SIG-M5 treated with dmso at 0.1 percent for 504 hours (cell line): ENCODE results near the gene GPR31.

Source experiments
- DNase-seq: peaks from one replicate; lab custom pipeline; 2025; ENCODE audit not compliant: unreplicated experiment; lab: John Stamatoyannopoulos, UW

The GPR31 gene

DNA sequence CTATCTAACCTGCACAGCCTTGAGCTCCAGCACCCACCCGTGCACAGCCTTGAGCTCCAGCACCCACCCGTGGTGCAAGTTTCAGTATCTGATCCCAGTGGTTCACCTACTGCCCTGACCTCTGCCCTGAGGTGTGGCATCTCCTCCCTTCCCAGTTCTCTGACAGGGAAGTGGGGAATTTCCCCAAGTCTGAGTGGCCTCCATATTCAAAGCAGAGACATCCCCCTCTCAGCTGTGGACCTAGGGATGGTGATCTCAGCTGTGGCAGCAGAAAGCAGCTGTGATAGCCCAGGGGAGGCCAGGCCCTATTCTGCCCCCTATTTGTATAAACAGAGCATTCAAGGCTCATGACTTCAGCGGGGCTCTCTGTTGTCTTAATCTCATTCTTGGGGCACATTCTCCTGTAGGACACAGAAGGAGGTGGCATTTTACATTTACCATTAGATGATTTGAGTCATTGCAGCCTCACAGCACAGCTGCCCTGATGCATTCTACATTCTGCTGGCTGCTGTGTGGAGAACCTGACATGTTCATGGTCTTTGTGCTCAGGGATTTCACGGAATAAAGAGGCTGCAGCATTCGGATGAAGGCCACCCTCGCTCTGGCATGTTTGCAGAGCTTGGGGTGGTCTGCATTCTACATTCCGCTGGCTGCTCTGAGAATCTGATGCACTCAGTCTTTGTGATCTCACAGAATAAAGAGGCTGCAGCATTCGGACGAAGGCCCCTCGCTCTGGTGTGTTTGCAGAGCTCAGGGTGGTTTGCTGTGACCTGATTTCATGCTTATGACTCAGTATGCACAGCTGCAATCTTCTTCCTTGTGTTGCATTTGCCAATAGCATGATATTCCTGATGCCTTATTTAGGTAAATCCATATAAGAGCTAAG, 16.9 kb downstream of the GPR31 start:
- no peak for DNase-seq

DNA sequence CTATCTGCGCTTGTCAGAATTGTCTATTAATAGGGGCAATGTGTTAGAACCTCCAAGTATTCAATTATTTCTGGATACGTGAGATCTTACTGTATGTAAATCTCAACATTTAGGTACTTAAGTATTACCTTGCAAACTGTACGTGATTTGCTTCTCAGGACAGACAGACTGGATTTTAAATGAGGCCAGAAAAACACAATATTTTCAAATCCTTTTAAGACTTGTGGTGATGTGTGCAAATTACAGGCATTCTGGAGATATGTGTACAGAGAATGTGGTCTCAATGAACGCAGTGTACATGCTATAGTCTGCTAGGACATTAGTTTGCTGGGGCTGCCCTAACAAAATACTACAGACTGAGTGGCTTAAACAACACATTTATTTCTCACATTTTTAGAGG, 18.0 kb downstream of the GPR31 start:
- DNase-seq = no peak

DNA sequence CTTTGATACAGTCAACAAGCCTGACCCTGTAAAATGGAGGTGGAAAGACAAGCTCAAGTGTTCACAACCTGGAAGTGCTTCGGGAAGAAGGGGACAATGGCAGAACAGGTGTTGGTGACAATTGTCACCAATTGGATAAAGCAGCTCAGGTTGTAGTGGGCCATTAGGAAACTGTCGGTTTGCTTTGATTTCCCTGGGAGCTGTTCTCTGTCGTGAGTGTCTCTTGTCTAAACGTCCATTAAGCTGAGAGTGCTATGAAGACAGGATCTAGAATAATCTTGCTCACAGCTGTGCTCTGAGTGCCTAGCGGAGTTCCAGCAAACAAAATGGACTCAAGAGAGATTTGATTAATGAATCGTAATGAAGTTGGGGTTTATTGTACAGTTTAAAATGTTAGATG, 19.9 kb downstream of the GPR31 start:
- no peak for DNase-seq

DNA sequence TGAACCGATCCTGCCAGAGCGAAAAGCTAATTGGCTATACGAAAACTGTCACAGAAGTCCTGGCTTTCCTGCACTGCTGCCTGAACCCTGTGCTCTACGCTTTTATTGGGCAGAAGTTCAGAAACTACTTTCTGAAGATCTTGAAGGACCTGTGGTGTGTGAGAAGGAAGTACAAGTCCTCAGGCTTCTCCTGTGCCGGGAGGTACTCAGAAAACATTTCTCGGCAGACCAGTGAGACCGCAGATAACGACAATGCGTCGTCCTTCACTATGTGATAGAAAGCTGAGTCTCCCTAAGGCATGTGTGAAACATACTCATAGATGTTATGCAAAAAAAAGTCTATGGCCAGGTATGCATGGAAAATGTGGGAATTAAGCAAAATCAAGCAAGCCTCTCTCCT, 20.7 kb downstream of the GPR31 start:
- DNase-seq = no peak

DNA sequence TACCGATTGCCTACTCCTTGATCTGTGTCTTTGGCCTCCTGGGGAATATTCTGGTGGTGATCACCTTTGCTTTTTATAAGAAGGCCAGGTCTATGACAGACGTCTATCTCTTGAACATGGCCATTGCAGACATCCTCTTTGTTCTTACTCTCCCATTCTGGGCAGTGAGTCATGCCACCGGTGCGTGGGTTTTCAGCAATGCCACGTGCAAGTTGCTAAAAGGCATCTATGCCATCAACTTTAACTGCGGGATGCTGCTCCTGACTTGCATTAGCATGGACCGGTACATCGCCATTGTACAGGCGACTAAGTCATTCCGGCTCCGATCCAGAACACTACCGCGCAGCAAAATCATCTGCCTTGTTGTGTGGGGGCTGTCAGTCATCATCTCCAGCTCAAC, 21.4 kb downstream of the GPR31 start:
- DNase-seq = no peak

DNA sequence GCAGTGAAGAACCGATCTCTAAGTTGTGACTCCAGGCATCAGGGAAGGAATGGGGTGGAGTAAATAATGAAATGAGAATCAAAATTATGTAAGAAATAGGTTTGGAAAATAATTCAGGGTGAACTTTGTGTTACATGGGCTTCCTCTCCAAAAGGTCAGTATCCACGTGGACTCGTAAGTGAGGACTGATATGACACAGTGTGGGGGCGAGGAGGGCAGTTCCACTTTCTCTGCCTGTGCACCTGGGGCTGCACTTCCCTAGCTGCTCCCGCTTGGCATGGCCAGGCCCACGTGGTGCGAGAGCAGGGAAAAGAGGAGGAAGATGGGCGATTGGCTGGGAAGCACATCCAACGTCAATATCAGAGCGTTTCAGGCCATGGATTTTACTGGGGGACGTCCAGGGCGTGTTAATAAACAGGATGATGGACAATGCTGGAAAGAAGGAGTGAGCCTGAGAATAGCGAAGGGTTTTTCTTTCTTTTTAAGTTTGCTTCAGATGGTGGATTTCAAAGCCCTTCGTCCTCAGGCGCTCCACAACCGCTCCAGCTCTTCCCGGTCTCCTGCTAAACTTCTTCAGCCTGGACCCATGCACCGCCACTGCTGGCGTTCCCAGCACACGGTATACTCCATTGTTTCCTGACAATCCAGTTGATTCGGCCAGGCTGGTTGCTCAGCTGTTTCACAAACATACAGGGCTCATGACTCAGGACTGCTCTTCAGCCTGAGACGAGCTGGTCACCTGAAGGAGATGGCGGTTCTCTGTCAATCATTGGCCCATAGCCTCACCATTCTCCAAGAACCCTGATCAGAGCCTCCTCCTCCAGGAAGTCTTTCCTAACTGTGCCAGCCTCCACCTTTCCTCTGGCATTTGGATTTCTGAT, 23.1 kb downstream of the GPR31 start:
- DNase-seq = no peak

DNA sequence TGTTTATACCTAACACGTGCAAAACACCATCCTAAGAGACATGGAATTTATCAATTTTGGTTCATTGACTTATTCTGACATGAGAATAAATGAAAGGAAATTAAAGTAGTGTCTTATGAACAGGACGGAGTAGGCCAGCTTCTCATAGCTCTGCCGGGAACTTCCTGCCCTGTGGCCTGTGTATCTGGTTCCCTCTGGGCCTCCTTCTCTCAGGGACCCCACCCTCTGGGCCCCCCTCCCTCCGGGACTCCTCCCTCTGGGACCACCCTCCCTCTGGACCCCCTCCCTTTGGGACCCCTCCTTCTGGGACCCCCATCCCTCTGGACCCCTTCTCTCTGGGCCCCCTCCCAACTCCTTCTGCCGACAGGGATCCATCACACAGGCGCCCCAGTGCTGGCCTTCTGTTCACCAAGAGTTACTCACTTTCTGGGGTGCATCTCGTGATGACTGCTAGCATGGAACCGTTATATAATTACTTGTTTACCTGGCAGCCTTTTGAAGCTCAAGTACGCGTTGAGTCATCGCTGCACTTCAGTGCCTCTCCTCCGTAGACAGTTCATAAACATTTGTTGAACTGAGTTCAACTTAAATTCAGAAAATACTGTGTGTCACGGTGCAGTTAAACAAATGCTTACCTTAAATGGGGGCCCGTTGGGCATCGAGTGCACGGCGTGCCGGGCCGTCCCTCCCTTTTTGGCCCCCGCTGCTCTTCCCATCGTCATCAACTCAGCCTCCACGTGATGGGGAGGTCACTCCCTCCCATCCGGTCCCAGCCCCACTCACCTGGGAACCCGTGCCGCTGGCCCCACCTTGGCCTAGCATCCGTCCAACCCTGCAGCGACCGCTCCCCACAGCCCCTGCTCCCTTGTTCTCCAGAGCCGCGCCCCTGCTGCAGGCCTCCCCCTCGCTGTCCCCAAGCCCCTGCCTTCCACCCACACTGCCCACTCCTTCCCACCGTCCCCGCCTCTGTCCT, 26.8 kb downstream of the GPR31 start:
- DNase-seq = no peak

DNA sequence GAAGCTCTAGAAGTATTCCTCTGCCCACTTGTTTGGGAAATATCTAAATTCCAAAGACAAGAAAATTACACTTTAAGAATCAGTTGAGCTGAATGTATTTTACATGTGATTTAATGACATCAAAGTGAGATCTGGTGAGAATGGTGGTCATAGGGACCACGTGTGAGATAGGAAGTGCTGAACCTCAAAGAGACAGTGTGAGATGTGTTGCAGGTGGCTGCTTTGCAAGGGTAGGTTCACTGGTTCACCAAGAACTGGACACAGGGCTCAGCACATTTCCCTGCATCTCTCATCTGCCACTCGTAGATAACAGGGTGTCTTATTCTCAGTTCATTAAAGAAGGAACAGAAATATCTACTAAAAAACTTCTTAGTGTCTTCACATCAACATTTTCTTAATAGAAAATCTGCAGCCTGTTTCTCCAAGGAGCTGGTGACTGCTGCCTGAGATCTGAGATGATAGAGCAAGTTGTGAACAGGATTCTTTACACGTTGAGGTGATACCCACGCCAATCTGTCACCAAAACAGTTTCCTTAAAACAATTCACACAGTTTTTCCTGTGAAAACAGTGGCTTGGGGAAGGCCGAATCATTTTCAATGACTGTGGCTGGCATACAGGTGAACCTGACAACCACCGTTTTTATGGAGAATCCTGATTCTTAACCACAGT, 27.6 kb downstream of the GPR31 start:
- no peak for DNase-seq

DNA sequence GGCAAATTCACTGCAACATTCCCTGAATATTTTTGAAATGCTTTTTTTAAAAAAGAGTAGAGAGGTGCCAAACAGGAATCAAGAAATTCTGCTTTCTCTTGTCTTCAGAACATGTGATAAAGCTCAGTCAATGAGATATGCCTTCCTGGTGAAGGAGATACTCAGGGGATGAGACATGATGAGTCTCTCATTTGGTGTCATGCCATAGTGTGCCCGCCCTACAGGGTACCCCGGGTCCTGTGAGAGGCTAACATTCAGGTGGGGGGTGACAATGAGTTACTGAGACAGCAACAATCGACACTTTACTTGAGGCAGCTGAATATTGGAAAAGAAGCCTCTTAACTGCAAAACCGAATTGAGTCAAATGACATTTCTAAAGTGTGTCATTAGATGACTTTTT, 28.2 kb downstream of the GPR31 start:
- no peak for DNase-seq

DNA sequence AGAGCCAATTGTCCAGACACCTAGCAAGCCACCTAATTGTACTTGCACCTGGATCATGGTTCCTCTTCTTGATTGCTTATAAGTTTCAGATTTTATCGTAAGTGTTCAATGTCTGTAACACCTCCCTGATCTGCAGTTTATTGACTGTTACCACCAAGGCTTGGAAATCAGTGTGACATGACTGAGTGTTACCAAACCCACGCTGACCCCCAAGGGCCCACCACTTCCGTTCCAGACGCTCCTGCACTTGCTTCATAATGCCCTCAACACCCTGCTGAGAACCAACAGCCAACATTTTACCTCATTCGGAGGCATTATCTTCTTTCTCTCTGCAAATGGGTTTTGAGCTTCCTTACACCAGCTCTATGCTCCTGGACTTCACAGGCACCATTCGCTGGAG, 28.6 kb downstream of the GPR31 start:
- DNase-seq = no peak

DNA sequence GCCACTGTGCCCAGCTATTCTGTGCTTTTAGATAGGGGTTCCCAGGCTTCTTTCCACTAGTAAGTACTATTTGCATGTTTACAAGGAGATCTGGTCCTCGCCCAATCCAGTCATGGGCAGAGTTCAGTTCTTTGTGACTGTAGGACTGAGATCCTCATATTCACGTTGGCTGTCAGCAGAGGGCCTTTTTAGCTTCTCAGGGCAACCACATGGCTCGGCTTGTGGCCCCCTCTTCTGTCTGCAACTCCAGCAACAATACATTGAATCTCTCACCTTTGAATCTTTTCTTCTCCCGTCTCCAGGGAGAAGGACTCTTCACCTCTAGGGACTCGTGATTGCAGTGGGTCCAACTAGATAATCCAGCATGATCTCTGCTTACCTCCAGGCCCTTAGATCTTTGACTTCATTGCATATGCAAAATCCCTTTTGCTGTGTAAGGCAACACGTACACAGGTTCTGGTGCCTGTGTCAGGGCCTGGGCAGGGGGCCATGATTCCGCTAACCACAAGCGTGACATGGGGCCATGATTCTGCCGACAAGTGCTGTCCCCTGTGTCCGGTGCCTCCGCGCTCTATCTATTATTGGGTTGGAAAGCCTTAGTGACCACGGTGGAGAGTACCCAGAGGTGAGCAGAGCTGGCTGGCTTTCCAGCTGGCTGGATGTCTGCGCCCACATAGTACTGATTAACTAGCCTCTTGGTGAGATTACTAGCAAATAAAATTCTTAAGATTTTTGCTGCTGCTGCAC, 29.8 kb downstream of the GPR31 start:
- DNase-seq = no peak

DNA sequence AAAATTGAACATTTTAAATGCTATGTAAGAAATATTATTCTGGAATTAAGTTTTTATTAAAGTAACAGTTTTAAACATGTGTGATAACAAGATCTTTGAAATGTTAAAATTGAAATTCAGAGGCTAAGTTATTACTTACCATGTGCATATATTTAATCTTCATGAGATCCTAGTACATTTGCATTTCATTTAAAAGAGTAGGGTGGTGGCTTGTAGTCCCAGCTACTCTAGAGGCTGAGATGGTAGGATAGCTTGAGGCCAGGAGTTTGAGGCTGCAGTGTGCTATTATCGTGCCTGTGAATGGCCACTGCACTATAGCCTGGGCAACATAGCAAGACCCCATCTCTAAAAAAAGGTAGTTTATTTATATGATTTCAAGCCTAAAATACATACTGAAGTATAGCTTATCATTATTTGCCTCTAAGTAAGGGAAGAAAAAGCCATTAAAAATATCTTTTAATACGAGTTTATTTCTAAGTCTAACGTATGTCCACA, 31.9 kb downstream of the GPR31 start:
- DNase-seq = no peak

DNA sequence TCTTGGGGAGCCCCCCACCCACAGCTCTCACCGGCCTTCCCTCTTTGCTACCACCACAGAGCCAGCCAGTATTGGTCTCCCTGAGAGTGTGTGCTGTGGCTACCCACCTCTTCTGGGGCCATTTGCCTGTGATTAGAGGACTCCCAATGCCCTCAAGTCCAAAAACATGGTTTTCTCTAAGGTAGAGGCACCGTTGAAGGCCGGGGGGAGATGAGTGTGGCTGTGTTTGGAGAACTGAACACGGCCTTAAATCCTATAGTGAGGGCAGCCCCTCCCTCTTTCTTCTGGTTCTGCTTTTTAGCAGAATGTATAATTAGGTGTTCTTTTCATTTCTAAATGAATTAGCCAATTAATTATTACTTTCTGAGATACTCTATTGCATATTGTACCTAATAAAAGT, 32.4 kb downstream of the GPR31 start:
- DNase-seq = no peak

DNA sequence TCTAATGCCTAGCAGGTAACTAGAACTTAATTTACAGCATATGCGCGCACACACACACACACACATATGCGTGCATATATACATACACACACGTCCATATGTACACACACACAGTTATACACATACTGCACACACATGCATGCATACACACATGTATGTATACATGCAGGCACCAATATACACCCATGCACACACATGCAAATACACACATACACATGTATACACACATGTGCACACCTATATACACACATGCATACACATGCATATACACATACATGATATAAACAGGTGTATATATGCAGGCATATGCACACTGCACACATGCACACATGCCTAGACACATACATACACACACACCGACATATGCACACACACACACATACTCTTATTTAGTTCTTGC, 33.0 kb downstream of the GPR31 start:
- DNase-seq = no peak

DNA sequence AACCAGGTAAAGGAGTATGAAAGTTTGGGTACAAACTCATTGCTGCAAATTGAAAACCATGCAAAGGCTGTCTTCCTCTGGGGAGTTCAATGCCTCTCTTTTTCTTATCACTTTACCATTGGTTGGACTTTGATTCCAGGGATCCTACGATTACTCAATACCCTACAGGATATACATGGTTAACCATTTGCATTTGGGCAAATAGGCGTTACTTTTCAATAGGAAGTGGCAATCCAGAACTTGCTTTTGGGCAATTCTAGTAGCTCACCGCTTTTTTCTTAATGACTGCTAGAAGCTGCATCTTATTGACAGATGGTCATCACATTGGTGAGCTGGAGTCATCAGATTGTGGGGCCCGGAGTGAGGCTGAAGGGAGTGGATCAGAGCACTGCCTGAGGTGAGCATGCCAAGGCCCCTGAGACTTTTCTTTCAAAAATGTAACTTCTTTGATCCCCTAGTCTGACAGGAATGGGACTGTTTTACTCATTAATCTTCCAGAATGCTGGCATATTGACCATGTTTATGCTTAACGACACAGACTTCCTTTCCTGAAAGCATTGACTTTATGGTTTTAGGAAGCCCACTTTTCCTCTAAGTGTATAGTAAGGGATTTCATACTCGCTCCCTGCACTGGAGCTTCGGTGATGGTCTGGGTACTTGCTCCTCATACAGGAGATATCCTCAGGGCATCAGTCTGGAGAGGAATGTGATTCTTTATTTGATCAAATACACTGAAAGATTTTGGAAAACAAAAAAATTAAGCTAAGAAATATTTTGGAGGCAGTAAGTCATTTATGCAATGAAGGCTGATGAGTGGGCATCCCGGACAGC, 34.7 kb downstream of the GPR31 start, which contains the start of gene CCR6:
Gene CCR6, plus strand, starts transcription at position 270 of the 831 bp plus-strand sequence. CDS start 13,039 bp downstream, outside the sequence.
- no peak for DNase-seq

DNA sequence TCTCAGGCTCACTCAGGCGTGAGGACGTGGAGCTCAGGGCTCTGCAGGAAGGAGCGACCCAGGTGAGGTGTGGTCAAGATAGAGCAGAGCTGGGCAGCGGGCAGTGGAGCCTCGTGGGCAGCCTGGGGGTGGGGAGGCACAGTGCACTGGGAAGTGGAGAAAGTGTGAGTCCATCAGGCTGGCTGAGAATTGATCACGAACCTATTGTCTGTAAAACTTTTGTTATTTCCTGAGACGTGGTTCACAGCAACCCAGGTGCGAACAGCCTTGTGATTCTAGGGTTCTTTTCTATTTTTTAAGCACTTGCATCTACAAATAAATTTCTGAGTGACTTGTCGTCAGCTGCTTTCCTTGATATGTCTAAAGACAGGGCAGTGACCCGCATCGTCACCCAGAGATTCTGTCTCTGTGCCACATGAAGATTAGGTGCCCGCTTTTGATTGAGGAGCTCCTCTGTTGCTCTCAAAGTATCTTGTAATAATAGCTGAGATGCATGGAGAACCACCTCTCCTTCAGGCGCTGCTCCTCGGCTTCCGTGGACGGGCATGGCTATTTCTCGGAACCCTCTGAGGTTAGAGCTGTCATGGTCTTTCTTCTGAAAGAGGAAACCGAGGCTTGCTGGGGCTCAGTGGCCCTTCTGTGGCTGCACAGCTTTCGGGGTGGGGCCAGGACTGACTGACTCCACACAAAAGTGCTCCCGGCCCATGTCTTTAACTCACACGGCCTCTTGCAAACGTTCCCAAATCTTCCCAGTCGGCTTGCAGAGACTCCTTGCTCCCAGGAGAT, 35.5 kb downstream of the GPR31 start:
- no peak for DNase-seq

DNA sequence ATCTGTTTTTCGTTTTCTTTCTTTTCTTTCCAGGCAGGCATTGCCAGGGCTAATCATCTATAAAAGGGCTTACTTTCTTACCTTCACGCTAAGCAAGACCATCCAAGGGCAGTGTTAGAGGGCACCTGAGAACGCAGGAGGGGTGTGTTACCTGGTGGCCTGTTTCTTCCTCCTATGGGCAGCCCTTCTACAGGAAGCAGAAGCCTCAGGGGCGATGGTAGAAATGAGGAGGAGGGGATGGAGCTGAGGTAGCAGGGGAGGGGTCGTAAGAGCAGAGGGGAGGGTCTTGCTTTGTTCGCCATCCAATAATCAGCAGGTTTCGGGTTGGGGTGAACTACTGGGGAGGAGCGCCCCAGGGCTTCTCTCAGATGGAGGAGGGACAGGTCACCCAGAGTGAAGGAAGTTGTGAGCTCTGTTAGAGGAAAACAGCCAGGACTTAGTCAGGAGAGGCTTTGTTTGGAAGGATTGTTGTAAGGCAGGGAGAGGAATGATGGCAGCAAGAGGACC, 36.4 kb downstream of the GPR31 start:
- no peak for DNase-seq

DNA sequence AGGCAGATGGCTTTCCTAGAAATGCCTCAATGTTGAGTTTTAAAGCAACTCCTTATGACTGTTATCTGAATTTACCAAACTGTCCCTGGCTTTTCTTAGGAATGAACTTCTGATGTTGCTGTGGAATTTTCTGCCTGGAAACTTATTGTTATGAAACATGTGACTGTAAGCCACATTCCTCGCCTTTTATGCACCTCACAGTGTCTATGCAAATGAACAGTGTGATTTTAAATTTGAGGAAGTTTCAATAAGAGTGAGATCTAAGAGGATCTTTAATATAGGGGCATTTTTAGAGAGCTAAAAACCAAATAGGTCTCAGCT, 37.2 kb downstream of the GPR31 start:
- no peak for DNase-seq
